ENCODE measurements around the gene LRP2BP. TPM values are rescaled to one million over a fixed set of nuclear protein-coding genes. Genes with fewer than 3 reads are reported as not detected.
"Not testable (repeated sequence)": the region's sequence is repeated elsewhere in the genome, so short reads cannot be mapped to it uniquely, and the experiment has no call there.

Gene LRP2BP
- total RNA-seq, 2 experiments from 2014 or later = 0.41 to 0.44 TPM

DNA sequence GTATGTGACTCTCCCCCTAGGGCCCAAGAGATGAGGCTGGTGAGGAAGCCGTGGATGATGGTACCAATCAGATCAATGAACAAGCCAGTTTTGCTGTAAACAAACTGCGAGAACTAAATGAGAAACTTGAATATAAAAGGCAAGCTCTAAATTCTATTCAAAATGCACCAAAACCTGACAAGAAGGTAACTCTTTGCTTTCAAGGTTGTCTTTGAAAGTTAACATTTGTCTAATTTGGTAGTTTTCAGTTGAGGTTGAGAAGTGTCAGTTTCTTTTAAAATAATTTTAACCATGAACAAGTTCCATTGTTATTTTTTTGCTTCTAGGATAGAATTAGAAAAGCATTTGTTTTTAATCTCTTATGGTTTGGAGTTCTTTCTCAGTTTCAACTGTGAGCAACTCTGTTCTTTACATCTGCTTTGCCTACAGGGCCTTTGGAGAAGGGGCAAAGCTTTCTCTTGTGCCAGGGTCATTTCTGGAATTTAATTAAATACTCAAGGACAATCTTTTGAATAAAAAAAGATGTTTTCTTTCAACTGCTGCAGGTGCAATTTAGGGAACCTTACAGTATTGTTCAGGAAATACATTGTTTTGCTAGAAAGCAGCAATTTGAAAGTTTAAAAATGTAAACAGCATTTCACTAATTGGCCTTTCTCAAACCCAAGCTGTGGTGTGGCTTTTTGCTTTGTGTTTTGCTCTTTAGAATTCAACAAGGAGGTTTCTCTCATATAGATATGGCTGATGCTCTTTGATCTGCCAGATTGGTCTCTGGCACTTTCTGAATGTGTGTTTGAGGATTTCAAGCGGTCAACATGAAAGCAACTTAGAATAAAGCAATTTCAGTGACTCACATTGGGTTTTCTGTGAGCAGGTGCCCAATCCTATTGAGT lies 62.9 kb downstream of the LRP2BP start:
- Mint-ChIP-seq H3K27ac (no peak overlapping the region), H3K36me3 (peaks cover 38% of the 10 kb centered on the region), H3K27me3 (no peaks in the 10 kb centered on the region), H3K9me3 (no peaks in the 10 kb centered on the region), H3K4me3 (no peak overlapping the region), H3K4me1 (peaks cover 8% of the 10 kb centered on the region)
- DNase-seq = no peak

DNA sequence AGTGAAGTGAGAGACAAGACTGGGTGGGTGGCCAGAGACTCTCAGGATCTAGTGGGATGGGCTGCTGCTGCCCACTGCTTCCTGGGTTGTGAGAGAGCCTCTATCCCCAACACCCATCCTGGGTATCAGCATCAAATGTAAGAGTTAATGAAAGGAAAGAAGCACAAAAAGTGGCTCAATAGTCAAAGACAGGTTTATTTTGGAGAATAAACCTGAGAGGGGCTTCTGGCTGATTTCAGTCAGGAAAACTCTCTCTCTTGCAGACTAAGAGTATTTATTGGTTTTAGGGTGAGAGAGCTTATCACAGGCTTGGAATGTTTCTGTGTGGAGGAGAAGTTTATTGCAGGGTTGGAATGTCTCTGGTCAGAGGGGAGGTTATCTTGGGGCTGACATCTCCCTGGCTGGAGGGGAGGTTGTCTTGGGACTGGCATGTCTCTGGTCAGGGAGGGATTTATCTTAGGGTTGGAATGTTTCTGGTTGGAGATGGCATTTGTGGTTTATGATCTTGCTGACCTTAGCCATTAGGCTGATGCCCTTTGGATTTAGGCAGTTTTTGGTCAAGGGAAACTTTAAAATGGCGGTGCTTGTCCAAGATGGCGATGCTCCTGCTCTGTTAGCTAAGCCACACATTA lies 65.7 kb downstream of the LRP2BP start:
- H3K36me3 Mint-ChIP-seq = peaks cover 27% of the 10 kb centered on the region
- H3K27ac Mint-ChIP-seq, H3K4me1 Mint-ChIP-seq, H3K9me3 Mint-ChIP-seq, H3K4me3 Mint-ChIP-seq, H3K27me3 Mint-ChIP-seq, DNase-seq: not testable (repeated sequence)

DNA sequence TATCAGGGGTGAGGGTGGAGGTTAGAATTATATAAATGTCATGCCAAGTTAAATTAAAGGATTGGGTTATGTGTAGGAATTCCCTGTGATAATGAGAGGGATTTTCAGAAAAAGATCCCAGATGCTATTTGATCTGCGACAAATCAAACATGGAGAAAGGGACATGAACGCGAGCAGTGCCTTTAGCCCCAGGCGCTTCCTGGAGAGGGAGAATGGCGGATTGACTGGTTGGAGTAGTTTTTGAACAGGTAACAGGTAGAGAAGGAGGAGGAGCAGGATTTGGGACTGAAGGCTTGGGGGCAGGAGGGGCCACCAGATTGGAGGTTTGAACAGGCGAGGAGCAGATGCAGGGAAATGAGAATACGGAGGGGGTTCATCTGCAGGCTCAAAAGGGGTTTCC lies 67.1 kb downstream of the LRP2BP start:
- H3K27me3 Mint-ChIP-seq = no peaks in the 10 kb centered on the region
- H3K4me3 Mint-ChIP-seq = no peak overlapping the region
- peaks cover 30% of the 10 kb centered on the region for H3K36me3 Mint-ChIP-seq
- peaks cover 8% of the 10 kb centered on the region for H3K4me1 Mint-ChIP-seq
- no peak overlapping the region for H3K27ac Mint-ChIP-seq
- DNase-seq = no peak
- no peaks in the 10 kb centered on the region for H3K9me3 Mint-ChIP-seq

DNA sequence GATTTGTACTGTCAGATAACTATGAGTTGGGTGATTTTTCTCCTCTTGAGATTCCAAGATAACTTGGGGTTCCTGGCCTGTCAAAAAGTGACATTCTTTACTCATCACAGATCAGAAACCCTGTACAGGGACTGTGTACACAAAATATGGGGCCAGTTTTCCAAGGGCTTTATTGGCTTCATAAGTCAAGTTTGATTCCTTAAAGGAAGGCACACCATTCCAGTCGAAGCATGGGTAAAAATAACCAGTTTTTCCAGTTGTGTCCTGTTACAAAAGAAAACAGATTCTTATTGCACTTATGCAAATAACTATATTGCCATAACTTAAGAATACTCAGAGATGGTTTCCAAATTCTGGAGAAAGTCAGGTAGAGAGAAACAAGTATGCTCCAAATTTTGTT lies 70.0 kb downstream of the LRP2BP start:
- not testable (repeated sequence) for H3K27ac Mint-ChIP-seq, H3K4me3 Mint-ChIP-seq, H3K27me3 Mint-ChIP-seq, DNase-seq, H3K9me3 Mint-ChIP-seq, H3K4me1 Mint-ChIP-seq
- H3K36me3 Mint-ChIP-seq = peaks cover 27% of the 10 kb centered on the region

DNA sequence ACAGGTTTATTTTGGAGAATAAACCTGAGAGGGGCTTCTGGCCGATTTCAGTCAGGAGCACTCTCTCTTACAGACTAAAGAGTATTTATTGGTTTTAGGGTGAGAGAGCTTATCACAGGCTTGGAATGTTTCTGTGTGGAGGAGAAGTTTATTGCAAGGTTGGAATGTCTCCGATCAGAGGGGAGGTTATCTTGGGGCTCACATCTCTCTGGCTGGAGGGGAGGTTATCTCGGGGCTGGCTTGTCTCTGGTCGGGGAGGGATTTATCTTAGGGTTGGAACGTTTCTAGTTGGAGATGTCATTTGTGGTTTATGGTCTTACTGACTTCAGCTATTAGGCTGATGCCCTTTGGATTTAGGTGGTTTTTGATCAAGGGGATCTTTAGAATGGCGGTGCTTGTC lies 71.4 kb downstream of the LRP2BP start:
- H3K36me3 Mint-ChIP-seq = peaks cover 27% of the 10 kb centered on the region
- not testable (repeated sequence) for H3K9me3 Mint-ChIP-seq, DNase-seq, H3K27ac Mint-ChIP-seq, H3K27me3 Mint-ChIP-seq, H3K4me1 Mint-ChIP-seq, H3K4me3 Mint-ChIP-seq

DNA sequence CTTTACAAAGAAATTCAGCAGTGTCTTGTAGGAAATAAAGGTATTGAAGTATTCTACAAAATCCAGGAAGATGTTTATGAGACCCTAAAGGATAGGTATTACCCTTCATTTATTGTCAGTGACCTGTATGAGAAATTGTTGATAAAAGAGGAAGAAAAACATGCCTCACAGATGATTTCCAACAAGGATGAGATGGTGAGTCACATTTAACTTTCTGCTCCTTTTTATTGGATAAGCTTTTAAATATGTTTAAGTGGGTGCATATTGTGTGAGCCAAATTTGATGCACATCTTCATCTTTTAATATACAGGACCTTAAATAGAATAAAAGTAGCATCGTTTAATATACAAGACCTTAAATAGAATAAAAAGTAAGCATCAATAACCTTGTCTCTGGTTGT lies 72.1 kb downstream of the LRP2BP start:
- no peaks in the 10 kb centered on the region for H3K27me3 Mint-ChIP-seq
- peaks cover 22% of the 10 kb centered on the region for H3K36me3 Mint-ChIP-seq
- H3K9me3 Mint-ChIP-seq = peaks cover 4% of the 10 kb centered on the region
- no peak overlapping the region for H3K27ac Mint-ChIP-seq
- H3K4me3 Mint-ChIP-seq = no peak overlapping the region
- H3K4me1 Mint-ChIP-seq = peaks cover 3% of the 10 kb centered on the region
- no peak for DNase-seq

DNA sequence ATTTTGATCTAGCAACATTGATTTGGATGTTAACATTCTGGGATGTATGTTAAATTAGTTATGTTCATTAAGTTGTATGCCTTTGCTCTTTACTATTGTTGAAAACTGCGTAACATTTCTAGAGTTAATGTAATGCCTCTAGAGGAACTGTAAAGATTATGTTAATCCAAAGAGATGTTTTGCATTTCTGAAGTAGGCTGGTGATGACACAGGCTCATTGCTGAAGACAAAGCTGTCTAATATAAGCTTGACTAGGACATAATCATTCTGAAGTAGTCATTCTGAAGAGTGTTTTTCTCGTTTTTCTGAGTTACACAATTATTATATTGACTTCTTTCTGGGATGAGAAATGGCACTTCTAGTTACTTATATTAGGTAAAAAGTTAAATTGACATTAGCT lies 72.9 kb downstream of the LRP2BP start:
- peaks cover 4% of the 10 kb centered on the region for H3K9me3 Mint-ChIP-seq
- peaks cover 7% of the 10 kb centered on the region for H3K4me1 Mint-ChIP-seq
- H3K36me3 Mint-ChIP-seq = peaks cover 18% of the 10 kb centered on the region
- no peak overlapping the region for H3K27ac Mint-ChIP-seq
- no peak for DNase-seq
- no peaks in the 10 kb centered on the region for H3K27me3 Mint-ChIP-seq
- no peak overlapping the region for H3K4me3 Mint-ChIP-seq

DNA sequence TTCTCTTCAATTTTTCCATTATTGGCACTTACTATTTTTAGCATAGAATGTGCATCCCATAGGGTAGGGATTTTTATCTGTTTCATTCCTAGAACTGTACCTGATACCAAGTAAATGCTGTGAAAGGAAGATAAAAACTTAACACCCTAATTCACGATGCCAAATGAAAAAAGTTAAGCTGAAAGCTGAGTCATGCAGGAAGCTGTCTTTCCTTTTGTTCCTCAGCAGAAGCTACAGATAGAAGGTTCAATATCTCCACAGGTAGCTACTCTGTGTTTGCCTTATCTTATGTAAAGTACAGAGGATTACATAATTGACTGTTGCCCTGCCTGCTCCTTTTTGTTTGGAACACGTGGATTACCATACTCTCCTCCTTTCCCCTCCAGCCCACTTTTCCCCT lies 77.0 kb downstream of the LRP2BP start:
- Mint-ChIP-seq H3K27me3 (no peaks in the 10 kb centered on the region), H3K9me3 (peaks cover 7% of the 10 kb centered on the region), H3K27ac (no peak overlapping the region), H3K4me1 (peaks cover 7% of the 10 kb centered on the region), H3K4me3 (no peak overlapping the region), H3K36me3 (peaks cover 42% of the 10 kb centered on the region)
- DNase-seq = no peak

DNA sequence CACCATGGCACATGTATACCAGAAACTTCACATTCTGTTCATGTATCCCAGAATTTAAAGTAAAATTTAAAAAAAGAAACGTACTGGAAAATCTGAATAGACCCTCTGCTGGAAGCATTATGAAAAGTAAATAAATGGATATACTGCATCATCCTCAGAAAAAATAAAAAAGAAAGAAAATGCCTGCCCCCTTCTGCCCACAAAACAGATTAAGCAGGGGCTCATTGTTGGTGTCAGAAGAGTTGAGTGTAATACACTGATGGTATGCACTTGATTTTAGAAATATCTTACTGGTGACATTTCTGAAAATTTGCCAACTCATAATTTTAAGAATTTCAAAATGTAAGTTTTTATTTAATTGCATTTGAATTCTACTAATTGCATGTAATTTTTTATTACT lies 77.8 kb downstream of the LRP2BP start:
- no peak overlapping the region for H3K4me3 Mint-ChIP-seq
- DNase-seq = no peak
- H3K27ac Mint-ChIP-seq = no peak overlapping the region
- peaks cover 7% of the 10 kb centered on the region for H3K9me3 Mint-ChIP-seq
- peaks cover 49% of the 10 kb centered on the region for H3K36me3 Mint-ChIP-seq
- no peaks in the 10 kb centered on the region for H3K27me3 Mint-ChIP-seq
- H3K4me1 Mint-ChIP-seq = peaks cover 7% of the 10 kb centered on the region

DNA sequence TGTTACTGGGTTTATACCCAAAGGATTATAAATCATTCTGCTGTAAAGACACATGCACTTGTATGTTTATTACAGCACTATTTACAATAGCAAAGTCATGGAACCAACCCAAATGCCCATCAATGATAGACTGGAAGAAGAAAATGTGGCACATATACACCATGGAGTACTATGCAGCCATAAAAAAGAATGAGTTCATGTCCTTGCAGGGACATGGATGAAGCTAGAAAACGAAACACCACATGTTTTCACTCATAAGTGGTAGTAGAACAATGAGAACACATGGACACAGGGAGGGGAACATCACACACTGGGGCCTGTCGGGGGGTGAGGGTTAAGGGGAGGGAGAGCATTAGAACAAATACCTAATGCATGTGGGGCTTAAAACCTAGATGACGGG lies 78.3 kb downstream of the LRP2BP start:
- H3K27me3 Mint-ChIP-seq, H3K4me3 Mint-ChIP-seq, H3K9me3 Mint-ChIP-seq, DNase-seq, H3K4me1 Mint-ChIP-seq, H3K27ac Mint-ChIP-seq: not testable (repeated sequence)
- peaks cover 53% of the 10 kb centered on the region for H3K36me3 Mint-ChIP-seq

Other genes starting within 250 kb of the LRP2BP start
- gene CFAP97, start 191.9 kb downstream of the LRP2BP start, total RNA-seq = 10 to 100 TPM; 49.2 to 49.3 TPM
- gene SNX25, start 186.3 kb downstream of the LRP2BP start, total RNA-seq = 10 to 100 TPM; 12.4 to 14.3 TPM
- gene ANKRD37, start 917 bp upstream of the LRP2BP start, total RNA-seq = 10 to 100 TPM; 12.5 to 14.1 TPM
- gene UFSP2, start 30.0 kb upstream of the LRP2BP start, total RNA-seq = 10 to 100 TPM; 25.6 to 27.2 TPM
- under 1 TPM; 0.18 to 0.19 TPM for gene CCDC110, start 75.8 kb upstream of the LRP2BP start, total RNA-seq
- not detected for gene PDLIM3, start 139.6 kb upstream of the LRP2BP start, total RNA-seq